Measurements from ENCODE around the gene NCOA7. TPM values are rescaled to one million over a fixed set of nuclear protein-coding genes. Genes with fewer than 3 reads are reported as not detected.
A peak's percentile ranks its signal among the peaks of the same experiment; 100 is the strongest.

Gene NCOA7
- total RNA-seq, 1 experiment from 2014 or later = 34.2 TPM

DNA sequence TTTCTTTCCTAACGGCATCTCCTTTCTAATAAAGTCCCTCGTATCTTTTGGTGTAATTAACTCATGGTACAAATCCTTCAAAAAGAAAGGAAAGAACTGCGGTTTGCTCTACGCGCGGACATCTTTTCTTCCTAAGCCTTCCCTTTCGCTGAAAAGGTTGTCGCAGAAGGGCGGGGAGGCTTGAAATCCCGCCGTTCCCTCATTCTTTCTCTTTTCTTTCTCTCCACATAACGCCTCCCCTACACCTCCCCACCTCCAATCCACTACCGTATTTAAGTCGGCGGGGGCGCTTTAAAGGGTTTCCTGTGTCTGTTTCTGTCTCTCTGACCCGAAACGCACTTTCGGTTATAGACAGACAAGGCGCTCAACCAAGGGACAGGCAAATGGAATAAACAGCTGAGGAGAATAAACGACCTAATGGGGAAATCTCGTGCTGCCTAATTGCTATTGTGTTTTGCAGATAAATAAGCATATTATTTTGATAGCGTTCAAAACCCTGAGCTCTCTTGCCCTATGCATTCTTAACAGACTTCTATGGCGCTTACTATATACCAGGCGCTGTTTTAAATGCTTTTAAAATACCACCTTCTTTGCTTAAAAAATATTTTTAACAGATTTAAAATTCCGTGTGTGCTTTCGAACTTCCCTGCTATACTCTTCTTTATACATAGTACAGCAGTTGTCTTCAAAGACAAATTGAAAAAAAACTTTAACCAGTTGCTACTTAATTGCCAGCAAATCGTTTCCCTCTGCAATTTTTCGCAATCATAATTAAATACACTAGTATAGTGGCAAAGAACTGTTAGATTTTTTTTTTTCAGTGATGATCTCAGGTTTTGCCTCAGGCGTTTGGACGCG lies 43.8 kb upstream of the NCOA7 start:
- Histone ChIP-seq H3K4me2 (ENCODE audit: low read depth, low read length, poor library complexity, severe bottlenecking) (peak overlapping the region; percentile 90), H3K27ac (ENCODE audit: low read length) (no peak overlapping the region), H2AFZ (ENCODE audit: low read length) (peak overlapping the region; percentile 96), H3K79me2 (ENCODE audit: low read length) (no peaks in the 10 kb centered on the region), H3K4me3 (ENCODE audit: low read length) (peak overlapping the region; percentile 75), H3K4me1 (ENCODE audit: low read length) (peaks cover 48% of the 10 kb centered on the region), H3K9me2 (replicated peaks; ENCODE audit: insufficient read depth, low read length) (no peaks in the 10 kb centered on the region), H3K9ac (ENCODE audit: low read length) (peak overlapping the region; percentile 77), H3K9me3 (ENCODE audit: low read length) (no peaks in the 10 kb centered on the region), H4K20me1 (ENCODE audit: insufficient read depth, low read depth, low read length) (no peaks in the 10 kb centered on the region), H3K27me3 (ENCODE audit: low read length) (no peaks in the 10 kb centered on the region), H3K36me3 (ENCODE audit: insufficient read depth, low read length) (no peaks in the 10 kb centered on the region)
- peak; percentile 73 for DNase-seq

DNA sequence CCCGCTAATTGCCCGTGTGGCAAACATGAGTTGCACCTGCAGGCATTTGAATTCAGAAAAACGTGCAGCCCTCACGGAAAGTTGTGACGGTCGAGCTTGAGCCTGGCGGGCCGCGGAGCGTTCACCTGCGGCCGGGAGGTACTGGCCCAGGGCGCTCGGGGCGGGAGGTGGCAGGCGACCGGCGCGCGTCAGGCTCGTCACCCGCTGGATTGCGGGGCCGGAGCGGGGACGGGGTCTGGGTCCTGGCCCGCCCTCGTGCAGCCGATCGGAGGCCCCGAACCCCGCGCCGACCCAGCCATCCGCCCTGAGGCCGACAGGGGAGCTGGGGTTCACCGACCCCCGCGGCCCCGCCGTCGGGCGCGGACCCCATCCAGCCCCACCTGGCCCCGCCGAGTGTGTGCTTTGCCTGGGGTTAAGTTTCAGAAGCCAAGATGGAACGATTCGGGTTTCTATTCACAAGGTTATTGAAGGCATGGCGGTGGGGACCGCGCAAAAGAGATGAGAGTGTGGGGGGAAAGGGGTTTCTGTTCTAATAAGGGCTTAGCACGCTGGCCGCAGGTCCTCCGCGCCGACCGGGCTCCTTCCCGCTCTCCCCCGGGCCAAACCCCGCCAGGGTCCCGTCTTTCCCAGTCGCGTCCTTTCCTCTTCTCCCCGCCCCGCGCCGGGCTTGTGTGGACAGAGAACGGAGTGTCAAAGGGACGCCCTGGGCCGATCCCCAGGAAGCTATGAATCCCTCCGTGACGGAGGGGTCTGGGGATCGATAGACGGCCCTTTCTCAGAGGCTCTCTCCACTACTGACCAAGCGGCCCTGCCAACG lies 43.0 kb upstream of the NCOA7 start:
- Histone ChIP-seq H3K4me1 (ENCODE audit: low read length) (peaks cover 48% of the 10 kb centered on the region), H2AFZ (ENCODE audit: low read length) (peak overlapping the region; percentile 96), H3K9me3 (ENCODE audit: low read length) (no peaks in the 10 kb centered on the region), H3K9ac (ENCODE audit: low read length) (peak overlapping the region; percentile 77), H3K4me2 (ENCODE audit: low read depth, low read length, poor library complexity, severe bottlenecking) (peak overlapping the region; percentile 90), H3K27ac (ENCODE audit: low read length) (no peak overlapping the region), H3K79me2 (ENCODE audit: low read length) (no peaks in the 10 kb centered on the region), H3K27me3 (ENCODE audit: low read length) (no peaks in the 10 kb centered on the region), H3K9me2 (replicated peaks; ENCODE audit: insufficient read depth, low read length) (no peaks in the 10 kb centered on the region), H4K20me1 (ENCODE audit: insufficient read depth, low read depth, low read length) (no peaks in the 10 kb centered on the region), H3K4me3 (ENCODE audit: low read length) (peak overlapping the region; percentile 75), H3K36me3 (ENCODE audit: insufficient read depth, low read length) (no peaks in the 10 kb centered on the region)
- no peak for DNase-seq

DNA sequence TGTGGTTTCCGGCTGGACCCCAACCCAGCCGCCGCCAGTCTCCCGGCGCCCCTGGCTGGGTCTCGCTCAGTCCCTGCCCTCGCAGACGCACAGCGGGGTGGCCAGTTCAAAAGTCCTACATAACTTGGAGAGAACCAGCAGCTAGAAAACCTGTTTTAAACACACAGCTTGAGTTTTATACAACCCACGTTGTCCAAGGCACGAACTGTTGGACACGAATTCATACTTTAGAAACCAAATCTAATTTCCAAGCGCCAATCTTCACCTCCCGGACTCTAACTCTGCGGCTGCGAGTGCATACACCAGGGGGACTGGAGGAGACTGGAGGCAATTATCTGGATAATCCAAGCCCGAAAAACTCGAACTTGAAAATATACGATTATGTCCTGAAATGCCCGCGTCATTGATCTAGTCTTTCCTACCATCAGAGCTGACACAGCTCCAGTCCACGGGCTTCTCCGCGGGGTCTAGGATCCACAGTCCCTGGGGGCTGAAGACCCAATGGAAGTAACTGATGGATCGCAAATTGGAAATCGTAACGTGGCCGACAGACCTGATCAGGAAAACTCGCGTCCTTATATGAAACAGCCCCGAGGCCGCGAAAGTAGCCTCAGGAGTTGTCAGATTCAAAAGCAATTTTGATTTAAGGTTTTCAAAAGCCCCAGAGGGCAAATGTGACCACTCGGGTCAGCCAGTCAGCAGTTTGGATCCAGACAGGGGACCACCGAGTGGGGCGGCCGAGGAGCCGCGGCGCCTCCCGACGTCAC lies 42.2 kb upstream of the NCOA7 start:
- H3K36me3 ChIP-seq (ENCODE audit: insufficient read depth, low read length) = no peaks in the 10 kb centered on the region
- H2AFZ ChIP-seq (ENCODE audit: low read length) = peak overlapping the region; percentile 96
- DNase-seq = peak; percentile 49
- H3K9me2 ChIP-seq (replicated peaks; ENCODE audit: insufficient read depth, low read length) = no peaks in the 10 kb centered on the region
- H4K20me1 ChIP-seq (ENCODE audit: insufficient read depth, low read depth, low read length) = no peaks in the 10 kb centered on the region
- peaks cover 48% of the 10 kb centered on the region for H3K4me1 ChIP-seq (ENCODE audit: low read length)
- no peaks in the 10 kb centered on the region for H3K9me3 ChIP-seq (ENCODE audit: low read length)
- H3K27ac ChIP-seq (ENCODE audit: low read length) = no peak overlapping the region
- H3K79me2 ChIP-seq (ENCODE audit: low read length) = no peaks in the 10 kb centered on the region
- peak overlapping the region; percentile 90 for H3K4me2 ChIP-seq (ENCODE audit: low read depth, low read length, poor library complexity, severe bottlenecking)
- H3K27me3 ChIP-seq (ENCODE audit: low read length) = no peaks in the 10 kb centered on the region
- peak overlapping the region; percentile 77 for H3K9ac ChIP-seq (ENCODE audit: low read length)
- H3K4me3 ChIP-seq (ENCODE audit: low read length) = peak overlapping the region; percentile 75

DNA sequence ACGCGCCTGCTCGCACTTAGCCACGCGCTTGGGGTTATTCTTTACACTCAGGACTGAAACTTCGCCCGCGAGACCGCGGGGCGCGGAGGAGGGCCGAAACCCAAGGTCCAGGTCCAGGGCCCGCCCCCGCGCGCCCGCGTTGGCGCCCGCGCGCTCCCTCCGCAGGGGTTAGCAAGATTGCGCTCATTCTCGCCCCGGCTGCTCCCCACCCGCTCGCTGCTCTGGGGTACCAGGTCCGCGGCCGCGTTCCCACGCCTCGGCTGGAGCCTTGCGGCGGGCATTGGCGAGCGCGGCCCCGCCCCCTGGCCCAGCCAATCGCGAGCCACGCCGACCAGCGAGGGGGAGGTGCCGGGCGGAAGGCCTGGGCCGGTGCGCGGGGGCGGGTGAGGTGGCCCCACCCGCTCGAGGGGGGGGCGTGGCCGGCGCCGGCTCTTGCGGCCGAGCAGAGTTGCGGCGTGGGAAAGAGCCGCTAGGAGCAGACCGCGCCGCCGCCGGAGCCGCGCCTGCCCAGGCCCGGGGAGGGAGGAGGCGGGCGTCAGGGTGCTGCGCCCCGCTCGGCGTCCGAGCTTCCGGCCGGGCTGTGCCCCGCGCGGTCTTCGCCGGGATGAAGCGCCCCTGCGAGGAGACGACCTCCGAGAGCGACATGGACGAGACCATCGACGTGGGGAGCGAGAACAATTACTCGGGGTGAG lies 41.4 kb upstream of the NCOA7 start, which contains the start of gene HEY2:
Gene HEY2 (plus strand): TSS at position 460 of the 692 bp plus-strand sequence. CDS start 145 bp downstream, at position 605.
- H3K9me3 ChIP-seq (ENCODE audit: low read length) = no peaks in the 10 kb centered on the region
- H4K20me1 ChIP-seq (ENCODE audit: insufficient read depth, low read depth, low read length) = no peaks in the 10 kb centered on the region
- no peaks in the 10 kb centered on the region for H3K36me3 ChIP-seq (ENCODE audit: insufficient read depth, low read length)
- H3K4me1 ChIP-seq (ENCODE audit: low read length) = peaks cover 48% of the 10 kb centered on the region
- peak within 1 kb of the TSS; percentile 77 for H3K9ac ChIP-seq (ENCODE audit: low read length)
- H3K27me3 ChIP-seq (ENCODE audit: low read length) = no peaks in the 10 kb centered on the region
- no peaks in the 10 kb centered on the region for H3K9me2 ChIP-seq (replicated peaks; ENCODE audit: insufficient read depth, low read length)
- H2AFZ ChIP-seq (ENCODE audit: low read length) = peak within 1 kb of the TSS; percentile 96
- H3K79me2 ChIP-seq (ENCODE audit: low read length) = no peaks in the 10 kb centered on the region
- H3K4me2 ChIP-seq (ENCODE audit: low read depth, low read length, poor library complexity, severe bottlenecking) = peak within 1 kb of the TSS; percentile 90
- H3K27ac ChIP-seq (ENCODE audit: low read length) = no peak within 1 kb of the TSS
- DNase-seq = peak; percentile 97
- peak within 1 kb of the TSS; percentile 75 for H3K4me3 ChIP-seq (ENCODE audit: low read length)

DNA sequence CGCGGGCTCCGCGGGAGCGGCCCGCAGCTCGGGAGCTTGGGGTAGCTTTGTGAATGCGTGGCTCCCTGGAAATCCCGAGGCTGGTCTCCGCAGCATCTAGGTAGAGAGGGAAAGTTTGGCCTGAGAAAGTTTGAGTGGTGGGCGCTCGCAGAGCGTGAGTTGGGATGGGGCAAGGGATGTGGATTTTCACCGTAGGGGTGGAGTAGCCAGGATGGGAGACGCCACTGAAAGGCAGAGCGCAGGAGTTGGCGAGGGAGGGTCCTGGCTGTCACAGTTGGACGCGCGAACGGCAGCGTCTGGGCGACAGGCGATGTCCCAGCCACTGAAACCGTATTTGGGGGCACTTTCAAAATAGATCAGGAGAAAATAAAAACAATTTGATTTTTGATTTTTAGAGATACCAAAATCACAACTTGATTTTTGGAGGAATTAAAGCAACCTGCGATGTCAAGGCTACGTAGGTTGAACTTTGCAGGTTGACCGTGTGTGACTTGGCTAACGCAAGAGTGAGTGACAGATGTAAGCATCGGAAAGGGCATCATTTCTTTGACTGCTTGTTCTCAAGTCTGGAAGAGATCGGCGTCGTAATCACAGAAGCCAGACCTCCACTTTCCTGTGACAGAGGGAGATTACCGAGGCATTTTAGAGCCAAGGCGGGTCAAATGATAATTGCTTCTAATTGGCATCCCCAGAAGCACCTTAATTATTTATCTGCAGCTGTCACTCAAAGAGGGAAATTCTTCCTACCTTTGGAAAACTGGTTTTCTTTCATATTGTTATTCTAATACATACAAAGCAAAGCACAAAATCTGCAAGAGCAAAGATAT lies 40.7 kb upstream of the NCOA7 start:
- peak overlapping the region; percentile 70 for H3K9ac ChIP-seq (ENCODE audit: low read length)
- peak overlapping the region; percentile 90 for H3K4me2 ChIP-seq (ENCODE audit: low read depth, low read length, poor library complexity, severe bottlenecking)
- peak overlapping the region; percentile 84 for H2AFZ ChIP-seq (ENCODE audit: low read length)
- peak overlapping the region; percentile 75 for H3K4me3 ChIP-seq (ENCODE audit: low read length)
- H3K79me2 ChIP-seq (ENCODE audit: low read length) = no peaks in the 10 kb centered on the region
- H3K4me1 ChIP-seq (ENCODE audit: low read length) = peaks cover 48% of the 10 kb centered on the region
- no peak for DNase-seq
- no peaks in the 10 kb centered on the region for H3K9me3 ChIP-seq (ENCODE audit: low read length)
- no peaks in the 10 kb centered on the region for H3K9me2 ChIP-seq (replicated peaks; ENCODE audit: insufficient read depth, low read length)
- H4K20me1 ChIP-seq (ENCODE audit: insufficient read depth, low read depth, low read length) = no peaks in the 10 kb centered on the region
- H3K27me3 ChIP-seq (ENCODE audit: low read length) = no peaks in the 10 kb centered on the region
- H3K27ac ChIP-seq (ENCODE audit: low read length) = no peak overlapping the region
- no peaks in the 10 kb centered on the region for H3K36me3 ChIP-seq (ENCODE audit: insufficient read depth, low read length)

DNA sequence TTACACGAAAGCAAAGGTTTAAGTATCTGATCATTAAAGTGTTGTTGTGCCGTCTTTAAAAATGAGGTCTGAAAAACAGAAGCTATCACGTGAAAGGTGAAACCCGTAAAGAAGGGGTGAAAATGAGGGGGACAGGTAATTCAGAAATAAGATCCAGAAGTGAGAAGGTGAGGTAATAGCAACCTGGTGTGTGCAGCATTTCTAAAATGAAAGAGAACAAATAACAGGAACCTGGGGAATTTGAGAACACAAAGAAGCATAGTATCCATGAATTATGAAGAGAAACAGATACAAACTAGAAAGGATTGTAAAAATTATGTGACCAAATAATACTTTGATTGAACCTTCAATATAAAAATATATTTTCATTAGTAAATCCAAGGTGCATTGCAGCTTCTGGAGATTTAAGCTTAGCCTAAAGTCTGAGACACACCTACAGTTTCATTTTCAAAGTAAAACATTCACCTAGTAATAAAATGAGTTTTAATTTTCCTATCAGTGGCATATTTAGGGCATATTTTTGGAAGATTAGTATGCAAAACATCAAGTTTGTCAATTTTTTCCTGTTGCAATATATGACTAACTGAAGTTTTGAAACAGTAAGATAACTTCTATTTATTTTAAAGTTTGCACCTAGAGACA lies 39.9 kb upstream of the NCOA7 start:
- peak overlapping the region; percentile 90 for H3K4me2 ChIP-seq (ENCODE audit: low read depth, low read length, poor library complexity, severe bottlenecking)
- H3K27me3 ChIP-seq (ENCODE audit: low read length) = no peaks in the 10 kb centered on the region
- no peaks in the 10 kb centered on the region for H3K36me3 ChIP-seq (ENCODE audit: insufficient read depth, low read length)
- H3K9me2 ChIP-seq (replicated peaks; ENCODE audit: insufficient read depth, low read length) = no peaks in the 10 kb centered on the region
- no peak overlapping the region for H2AFZ ChIP-seq (ENCODE audit: low read length)
- H4K20me1 ChIP-seq (ENCODE audit: insufficient read depth, low read depth, low read length) = no peaks in the 10 kb centered on the region
- H3K4me1 ChIP-seq (ENCODE audit: low read length) = peaks cover 48% of the 10 kb centered on the region
- H3K79me2 ChIP-seq (ENCODE audit: low read length) = no peaks in the 10 kb centered on the region
- no peak overlapping the region for H3K27ac ChIP-seq (ENCODE audit: low read length)
- H3K9ac ChIP-seq (ENCODE audit: low read length) = peak overlapping the region; percentile 70; the same call in 1 of the 2 replicates
- DNase-seq = no peak
- H3K9me3 ChIP-seq (ENCODE audit: low read length) = no peaks in the 10 kb centered on the region
- peak overlapping the region; percentile 75 for H3K4me3 ChIP-seq (ENCODE audit: low read length)
